ENCODE results near the gene ZBTB11. TPM values are rescaled to one million over a fixed set of nuclear protein-coding genes. Genes with fewer than 3 reads are reported as not detected.
"Not testable (repeated sequence)": the region's sequence is repeated elsewhere in the genome, so short reads cannot be mapped to it uniquely, and the experiment has no call there.

Gene ZBTB11
- total RNA-seq, 1 donor from 2014 or later: 13.0 TPM

GRCh38 chr3:101635345-101635744 is 41.6 kb downstream of the ZBTB11 start:
- H3K9me3 Mint-ChIP-seq (ENCODE audit: unreplicated experiment): no peaks in the 10 kb centered on the region
- TF ChIP-seq CTCF (IDR thresholded peaks at IDR 0.05; ENCODE audit: unreplicated experiment): no peak
- peaks cover 5% of the 10 kb centered on the region for H3K36me3 Mint-ChIP-seq (ENCODE audit: low read depth, unreplicated experiment)
- H3K27me3 Mint-ChIP-seq (ENCODE audit: unreplicated experiment): peaks cover 5% of the 10 kb centered on the region
- H3K4me3 Mint-ChIP-seq (ENCODE audit: unreplicated experiment): no peak overlapping the region
- H3K27ac Mint-ChIP-seq (ENCODE audit: unreplicated experiment): no peak overlapping the region
- H3K4me1 Mint-ChIP-seq (ENCODE audit: unreplicated experiment): peaks cover 5% of the 10 kb centered on the region
- DNase-seq (ENCODE audit: low spot score): no peak

DNA sequence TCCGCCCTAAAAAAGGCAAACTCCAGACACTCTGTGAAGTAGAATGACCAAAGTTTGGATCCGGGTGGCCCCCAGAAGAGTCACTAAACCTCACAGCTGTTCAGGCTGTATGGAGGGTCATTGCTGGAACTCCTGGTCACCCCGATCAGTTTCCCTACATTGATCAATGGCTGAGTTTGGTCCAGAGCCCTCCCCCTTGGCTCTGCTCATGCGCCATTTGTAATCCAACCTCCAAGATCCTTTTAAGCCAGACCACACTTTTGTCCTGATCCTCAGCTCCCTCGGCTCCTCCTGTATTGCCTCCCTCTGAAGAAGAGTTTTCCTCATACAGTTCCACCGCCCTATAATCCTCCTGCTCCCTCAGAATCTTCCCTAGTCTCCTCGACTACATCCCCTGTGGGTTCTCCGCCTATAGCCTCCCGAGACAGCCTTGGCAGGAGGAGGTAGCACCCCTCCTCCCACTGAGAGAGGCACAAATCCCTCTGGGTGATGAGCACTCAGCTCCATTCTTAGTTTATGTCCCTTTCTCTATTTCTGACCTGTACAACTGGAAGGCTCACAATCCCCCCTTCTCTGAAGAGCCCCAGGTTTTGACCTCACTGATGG is 42.2 kb downstream of the ZBTB11 start:
- peaks cover 5% of the 10 kb centered on the region for H3K27me3 Mint-ChIP-seq (ENCODE audit: unreplicated experiment)
- no peaks in the 10 kb centered on the region for H3K9me3 Mint-ChIP-seq (ENCODE audit: unreplicated experiment)
- peaks cover 5% of the 10 kb centered on the region for H3K36me3 Mint-ChIP-seq (ENCODE audit: low read depth, unreplicated experiment)
- H3K27ac Mint-ChIP-seq (ENCODE audit: unreplicated experiment): no peak overlapping the region
- H3K4me3 Mint-ChIP-seq (ENCODE audit: unreplicated experiment): no peak overlapping the region
- H3K4me1 Mint-ChIP-seq (ENCODE audit: unreplicated experiment): peaks cover 4% of the 10 kb centered on the region
- TF ChIP-seq CTCF (IDR thresholded peaks at IDR 0.05; ENCODE audit: unreplicated experiment): no peak
- no peak for DNase-seq (ENCODE audit: low spot score)

DNA sequence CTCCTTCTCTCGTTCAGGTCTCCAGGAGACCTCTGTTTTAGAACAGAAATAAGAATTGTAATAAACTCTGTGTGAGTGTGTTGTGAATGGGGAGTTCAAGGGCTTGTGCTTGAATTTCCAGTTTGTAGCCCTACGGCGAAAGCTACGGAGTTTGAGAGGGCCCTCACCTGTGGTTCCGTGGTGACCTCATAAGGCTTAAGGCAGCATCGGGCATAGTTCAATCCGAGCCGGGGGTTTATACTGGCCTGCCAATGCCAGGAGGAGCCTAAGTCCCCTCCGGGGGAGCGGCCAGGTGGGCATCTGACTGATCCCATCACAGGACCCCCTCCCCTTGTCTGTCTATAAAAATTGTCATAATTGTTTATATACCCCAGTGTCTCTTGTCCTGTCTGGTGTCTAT is 43.7 kb downstream of the ZBTB11 start:
- no peak for TF ChIP-seq CTCF (IDR thresholded peaks at IDR 0.05; ENCODE audit: unreplicated experiment)
- Mint-ChIP-seq H3K27me3 (ENCODE audit: unreplicated experiment) (peaks cover 5% of the 10 kb centered on the region), H3K4me1 (ENCODE audit: unreplicated experiment) (peaks cover 3% of the 10 kb centered on the region), H3K36me3 (ENCODE audit: low read depth, unreplicated experiment) (peaks cover 5% of the 10 kb centered on the region), H3K9me3 (ENCODE audit: unreplicated experiment) (no peaks in the 10 kb centered on the region), H3K27ac (ENCODE audit: unreplicated experiment) (no peak overlapping the region), H3K4me3 (ENCODE audit: unreplicated experiment) (no peak overlapping the region)
- DNase-seq (ENCODE audit: low spot score): no peak

DNA sequence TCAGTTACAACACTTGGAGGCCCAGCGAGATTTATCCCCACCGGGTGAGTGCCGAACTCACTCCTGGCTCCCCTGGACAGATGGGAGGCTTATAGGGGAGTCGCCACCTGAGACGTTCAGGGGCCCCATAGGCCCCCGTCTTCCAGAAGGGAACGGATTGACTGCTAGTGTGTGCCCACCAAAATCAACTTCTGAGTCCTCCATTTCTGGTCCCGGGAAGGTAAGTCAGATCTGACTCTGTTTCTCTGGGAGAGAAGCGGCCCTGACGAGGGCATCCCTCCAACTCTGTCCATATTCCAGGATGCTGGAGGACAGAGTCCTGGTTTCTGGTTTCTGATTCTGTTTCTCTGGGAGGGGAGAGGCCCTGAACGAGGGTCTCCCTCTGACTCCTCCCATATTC is 44.3 kb downstream of the ZBTB11 start:
- H3K9me3 Mint-ChIP-seq (ENCODE audit: unreplicated experiment): no peaks in the 10 kb centered on the region
- H3K27ac Mint-ChIP-seq (ENCODE audit: unreplicated experiment): no peak overlapping the region
- H3K4me3 Mint-ChIP-seq (ENCODE audit: unreplicated experiment): no peak overlapping the region
- H3K36me3 Mint-ChIP-seq (ENCODE audit: low read depth, unreplicated experiment): peaks cover 5% of the 10 kb centered on the region
- TF ChIP-seq CTCF (IDR thresholded peaks at IDR 0.05; ENCODE audit: unreplicated experiment): no peak
- DNase-seq (ENCODE audit: low spot score): no peak
- H3K27me3 Mint-ChIP-seq (ENCODE audit: unreplicated experiment): peaks cover 5% of the 10 kb centered on the region
- H3K4me1 Mint-ChIP-seq (ENCODE audit: unreplicated experiment): peaks cover 3% of the 10 kb centered on the region

GRCh38 chr3:101631959-101632358 is 45.0 kb downstream of the ZBTB11 start:
- H3K4me3 Mint-ChIP-seq (ENCODE audit: unreplicated experiment); H3K4me1 Mint-ChIP-seq (ENCODE audit: unreplicated experiment); H3K36me3 Mint-ChIP-seq (ENCODE audit: low read depth, unreplicated experiment); DNase-seq (ENCODE audit: low spot score); H3K27ac Mint-ChIP-seq (ENCODE audit: unreplicated experiment); H3K27me3 Mint-ChIP-seq (ENCODE audit: unreplicated experiment); H3K9me3 Mint-ChIP-seq (ENCODE audit: unreplicated experiment): not testable (repeated sequence)

Data from endothelial cell (in vitro differentiated cells).